HG03520 (cell line): Measurements from ENCODE around the gene MYH9.

Source experiments
- ATAC-seq: cut with Tn5 transposase; IDR thresholded peaks from one replicate; pipeline ENCODE4 v1.9.1; 2021; ENCODE audit warnings: mild to moderate bottlenecking, moderate library complexity; ENCODE audit not compliant: unreplicated experiment

The MYH9 gene

DNA sequence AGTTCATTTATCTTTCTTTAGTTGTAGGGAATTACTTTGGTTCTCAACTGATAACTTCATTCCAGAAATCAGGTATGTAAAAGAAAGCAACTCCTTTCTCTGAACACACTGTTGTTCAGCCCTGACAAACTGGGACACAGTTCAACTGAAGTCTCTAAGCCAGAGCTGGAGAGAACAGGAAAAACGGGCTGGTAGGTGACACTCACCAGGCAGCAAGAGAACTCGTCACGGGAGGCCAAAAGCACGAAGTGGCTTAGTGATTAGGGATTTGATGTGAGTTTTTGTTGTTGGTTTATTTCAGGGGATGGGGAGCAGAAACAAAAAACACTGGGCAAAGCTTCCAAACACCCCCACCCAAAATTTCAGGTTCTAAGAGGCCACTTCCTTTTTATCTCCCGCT is 54.1 kb downstream of the MYH9 start:
- ATAC-seq = no peak

DNA sequence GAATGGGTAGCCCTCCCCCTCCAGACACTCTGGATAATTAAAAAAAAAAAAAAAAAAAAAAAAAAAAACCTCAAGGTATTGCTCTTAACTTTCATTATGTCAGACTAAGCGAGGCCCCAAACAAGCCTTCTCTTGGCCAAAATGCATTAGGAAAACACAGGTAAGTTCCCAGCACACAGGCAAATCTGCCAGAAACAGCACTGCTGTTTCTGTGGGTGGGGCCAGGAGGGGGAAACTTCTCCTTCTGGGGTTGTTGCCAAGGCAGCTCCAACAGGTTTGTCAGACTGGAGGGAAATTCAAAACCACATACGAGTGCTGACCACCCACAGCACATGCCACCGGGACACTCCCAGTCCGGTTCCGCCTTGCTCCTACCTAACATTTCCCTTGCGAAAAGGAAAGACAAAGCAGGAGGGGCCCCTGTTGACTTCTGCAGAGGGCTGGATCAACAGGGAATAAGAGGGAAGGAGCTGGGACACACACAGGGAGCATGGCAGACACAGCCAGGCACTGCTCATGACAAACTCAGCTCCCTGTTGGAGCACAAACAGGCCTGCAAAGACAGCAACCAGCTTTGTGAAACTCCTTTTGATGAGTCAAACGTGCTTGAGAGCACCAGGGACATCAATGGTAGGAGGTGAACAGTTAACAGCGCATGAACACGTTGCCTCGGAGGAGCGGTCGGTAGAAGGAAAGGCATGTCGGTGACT is 55.0 kb downstream of the MYH9 start:
- no peak for ATAC-seq

DNA sequence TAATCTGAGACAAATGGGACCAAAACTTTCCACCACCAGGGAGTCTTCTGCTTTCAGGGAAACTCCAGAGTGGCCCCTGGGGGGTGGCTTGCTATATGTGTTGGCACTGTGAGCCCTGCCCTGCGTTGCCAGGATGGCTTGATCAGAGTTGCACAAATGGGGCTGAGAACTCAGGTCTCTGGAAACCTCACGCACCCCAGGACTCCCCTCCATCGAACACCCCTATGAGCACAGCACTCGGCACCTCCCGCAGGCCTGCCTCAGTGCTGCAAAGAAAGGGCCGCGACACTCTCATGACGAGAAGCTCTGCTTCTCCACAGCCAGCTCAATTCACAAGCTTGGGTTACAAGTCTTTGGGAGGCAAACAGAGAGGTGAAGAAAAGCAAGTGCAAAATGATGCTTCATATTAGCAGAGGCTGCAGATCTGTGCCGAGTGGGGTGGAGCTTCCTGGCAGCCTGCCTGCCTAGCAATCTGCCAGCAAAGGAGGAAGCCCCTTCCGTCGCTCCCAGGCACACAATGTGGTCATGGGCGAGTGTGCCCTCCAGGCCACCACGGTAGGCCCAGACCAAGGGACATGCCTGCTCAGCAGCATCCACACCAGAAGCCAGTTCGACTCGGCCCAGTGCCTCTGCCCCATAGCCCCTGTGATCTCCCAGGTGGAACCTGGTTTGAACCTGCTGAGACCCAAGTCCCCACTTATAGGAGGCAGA is 55.7 kb downstream of the MYH9 start:
- no peak for ATAC-seq

DNA sequence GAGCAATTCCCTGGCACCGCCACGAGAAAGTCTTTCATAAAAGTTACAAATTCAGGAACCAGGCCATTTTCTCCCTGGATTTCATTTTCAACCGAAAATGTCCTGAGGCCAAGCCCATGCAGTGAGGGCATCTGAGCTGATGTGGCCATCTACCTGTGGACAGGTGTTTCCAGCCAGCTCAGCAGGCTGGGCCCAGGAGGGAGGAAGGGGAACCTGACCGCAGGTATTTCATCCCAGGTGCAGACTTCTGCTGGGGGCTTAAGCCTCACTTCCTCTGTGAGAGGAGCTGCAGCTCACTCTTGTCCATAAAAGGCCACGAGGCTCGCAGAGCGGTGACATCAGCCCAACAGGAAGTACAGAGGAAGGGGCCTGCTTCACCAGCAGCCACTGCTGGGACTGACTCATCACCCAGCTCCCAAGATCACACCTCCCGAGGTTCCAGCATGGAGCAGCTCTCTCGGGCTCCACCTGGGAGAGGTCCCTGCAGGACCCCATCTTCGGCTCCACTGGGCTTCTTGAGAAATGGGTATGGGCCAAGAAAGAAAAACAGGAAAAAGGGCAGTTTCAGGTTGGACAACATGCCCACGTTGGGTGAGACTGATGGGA is 56.4 kb downstream of the MYH9 start:
- peak; percentile 62 for ATAC-seq

DNA sequence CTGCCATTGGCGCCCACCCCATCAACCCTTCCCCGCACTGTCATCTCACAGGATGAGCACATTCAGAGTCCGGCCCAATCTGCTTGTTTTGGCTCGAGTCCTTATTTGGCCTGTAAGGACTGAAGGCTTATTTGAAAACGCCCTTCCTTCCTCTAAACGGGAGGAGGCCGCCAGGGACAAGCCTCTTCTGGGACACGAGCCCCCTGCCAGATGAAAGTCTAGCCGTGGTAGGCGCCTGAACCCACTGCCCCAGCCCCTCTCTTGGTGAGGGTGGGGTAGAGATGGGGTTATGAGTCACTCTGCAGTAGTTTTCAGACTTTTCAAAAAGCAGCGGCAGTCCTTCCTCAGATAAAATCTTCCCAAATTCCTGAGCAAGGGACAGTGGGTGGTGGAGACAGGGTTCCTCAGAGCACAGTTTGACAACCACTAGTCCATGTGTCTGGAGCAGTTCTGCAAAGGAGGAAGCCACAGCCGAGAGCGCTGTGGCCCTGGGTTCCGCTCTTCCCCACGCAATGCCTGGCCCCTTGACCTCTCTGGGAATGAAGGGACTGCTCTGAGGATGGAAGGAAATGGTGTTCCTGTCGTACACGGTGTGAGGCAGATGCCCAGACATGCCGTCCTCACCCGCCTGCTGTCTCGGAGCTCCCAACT is 57.0 kb downstream of the MYH9 start:
- ATAC-seq = no peak

DNA sequence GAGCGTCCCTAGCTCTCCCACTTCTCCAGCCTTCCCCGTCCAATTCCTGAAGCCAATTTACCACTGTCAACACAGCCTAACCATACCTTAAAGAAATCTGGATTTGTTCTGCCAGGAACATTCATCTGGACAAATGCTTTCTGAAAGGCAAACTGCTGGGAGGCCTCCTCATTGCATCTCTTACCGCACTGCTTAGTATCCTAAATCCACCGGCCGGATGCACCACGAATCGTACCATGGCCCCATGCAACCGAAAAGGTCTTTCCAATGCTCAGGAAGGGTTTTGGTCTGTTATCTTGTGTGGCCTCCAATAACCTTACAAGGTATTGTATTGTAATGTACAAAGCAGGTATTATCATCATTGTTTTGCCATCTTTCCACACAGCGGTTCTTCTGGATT is 57.6 kb downstream of the MYH9 start:
- ATAC-seq = no peak

DNA sequence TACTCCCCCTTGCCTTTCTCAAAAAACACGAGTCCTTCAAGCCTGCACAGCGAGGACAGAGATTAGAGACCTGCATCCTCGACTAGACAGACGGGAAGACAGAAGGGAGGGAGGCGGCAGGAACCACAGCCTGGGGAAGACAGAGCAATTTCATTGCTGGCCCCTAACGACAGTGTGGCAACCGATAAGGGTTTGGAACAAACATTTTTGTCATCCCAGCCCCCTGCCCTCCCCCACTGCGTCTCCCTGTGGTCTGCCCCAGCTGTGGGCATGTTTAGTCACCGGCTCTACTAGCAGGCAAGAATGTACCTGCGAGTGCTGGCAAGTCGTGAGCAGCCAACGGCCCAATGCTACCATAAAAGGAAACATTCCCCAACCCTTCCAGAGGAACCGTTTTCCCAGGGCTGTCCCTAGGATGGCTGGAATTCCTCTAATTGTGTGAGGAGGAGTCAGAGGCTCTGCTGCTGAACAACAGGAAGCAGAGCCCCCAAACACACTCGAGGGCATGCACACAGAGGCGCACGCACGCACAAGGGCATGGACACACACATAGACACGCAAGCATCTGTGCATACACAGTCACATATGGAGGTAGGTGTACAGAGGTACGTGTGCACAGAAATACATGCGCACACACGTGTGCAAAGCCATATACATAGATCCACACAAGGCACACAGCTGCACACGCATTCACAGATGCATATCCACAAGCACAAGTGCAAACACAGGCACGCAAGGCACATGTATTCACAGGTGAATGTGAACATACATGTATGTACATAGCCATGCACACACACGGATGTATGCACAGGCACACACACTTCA is 58.3 kb downstream of the MYH9 start:
- no peak for ATAC-seq

DNA sequence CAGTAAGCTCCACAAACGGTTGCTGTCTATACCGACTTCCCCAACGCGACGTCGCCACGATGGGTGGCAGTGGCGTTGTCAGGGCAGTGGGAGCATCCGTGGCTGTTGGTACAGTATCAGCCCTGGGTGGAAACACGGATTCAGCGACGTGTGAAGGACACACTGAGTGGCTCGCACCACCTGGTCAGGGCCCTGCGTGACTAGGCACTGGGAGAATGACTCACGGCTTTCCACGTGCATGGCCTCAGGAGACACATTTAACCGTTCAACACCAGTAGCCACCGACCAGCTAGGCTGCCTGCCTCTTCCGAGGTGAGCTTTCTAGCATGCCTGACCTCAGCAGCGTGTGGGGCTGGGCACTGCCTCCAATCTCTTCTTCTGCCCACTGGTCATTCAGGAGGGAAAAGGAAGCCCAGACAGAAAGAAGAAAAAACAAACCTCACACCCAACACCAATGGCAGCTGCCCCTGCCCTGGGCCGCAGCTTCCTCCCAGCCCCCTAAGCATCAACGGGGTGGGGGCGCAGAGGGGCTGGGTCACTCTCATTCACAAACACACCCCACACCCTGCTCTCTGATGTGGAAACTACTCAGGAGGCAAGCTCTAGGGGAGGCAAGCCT is 59.0 kb downstream of the MYH9 start:
- ATAC-seq = no peak

DNA sequence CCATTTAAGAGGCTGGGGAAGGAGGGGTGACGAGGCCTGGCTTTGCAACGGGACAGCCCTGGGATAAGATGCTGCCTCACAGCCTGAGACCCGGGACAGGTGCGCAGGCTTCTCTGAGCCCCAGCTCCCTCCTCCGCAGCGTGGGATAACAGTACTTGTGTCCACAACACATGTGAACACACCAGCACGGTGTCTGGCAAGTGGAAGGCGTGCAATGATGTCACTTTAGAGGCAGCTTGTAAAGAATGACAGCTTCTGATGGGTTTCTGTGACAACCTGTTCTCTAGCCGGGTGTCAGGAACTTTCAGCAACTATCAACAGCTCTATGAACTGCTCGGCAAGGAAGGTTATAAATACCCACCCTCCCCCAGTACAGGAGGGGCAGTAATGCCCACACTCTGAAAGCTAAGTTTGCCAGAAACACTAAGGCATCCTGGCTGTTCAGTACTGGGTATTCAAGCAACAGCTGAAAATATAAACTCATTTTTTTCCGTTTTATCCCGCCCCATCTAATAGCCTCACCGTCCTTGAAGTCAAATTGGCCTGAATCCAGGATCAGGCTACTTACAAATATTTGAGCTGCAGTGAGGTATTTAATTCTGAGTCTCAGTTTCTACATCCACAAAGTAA is 59.7 kb downstream of the MYH9 start:
- ATAC-seq = no peak

DNA sequence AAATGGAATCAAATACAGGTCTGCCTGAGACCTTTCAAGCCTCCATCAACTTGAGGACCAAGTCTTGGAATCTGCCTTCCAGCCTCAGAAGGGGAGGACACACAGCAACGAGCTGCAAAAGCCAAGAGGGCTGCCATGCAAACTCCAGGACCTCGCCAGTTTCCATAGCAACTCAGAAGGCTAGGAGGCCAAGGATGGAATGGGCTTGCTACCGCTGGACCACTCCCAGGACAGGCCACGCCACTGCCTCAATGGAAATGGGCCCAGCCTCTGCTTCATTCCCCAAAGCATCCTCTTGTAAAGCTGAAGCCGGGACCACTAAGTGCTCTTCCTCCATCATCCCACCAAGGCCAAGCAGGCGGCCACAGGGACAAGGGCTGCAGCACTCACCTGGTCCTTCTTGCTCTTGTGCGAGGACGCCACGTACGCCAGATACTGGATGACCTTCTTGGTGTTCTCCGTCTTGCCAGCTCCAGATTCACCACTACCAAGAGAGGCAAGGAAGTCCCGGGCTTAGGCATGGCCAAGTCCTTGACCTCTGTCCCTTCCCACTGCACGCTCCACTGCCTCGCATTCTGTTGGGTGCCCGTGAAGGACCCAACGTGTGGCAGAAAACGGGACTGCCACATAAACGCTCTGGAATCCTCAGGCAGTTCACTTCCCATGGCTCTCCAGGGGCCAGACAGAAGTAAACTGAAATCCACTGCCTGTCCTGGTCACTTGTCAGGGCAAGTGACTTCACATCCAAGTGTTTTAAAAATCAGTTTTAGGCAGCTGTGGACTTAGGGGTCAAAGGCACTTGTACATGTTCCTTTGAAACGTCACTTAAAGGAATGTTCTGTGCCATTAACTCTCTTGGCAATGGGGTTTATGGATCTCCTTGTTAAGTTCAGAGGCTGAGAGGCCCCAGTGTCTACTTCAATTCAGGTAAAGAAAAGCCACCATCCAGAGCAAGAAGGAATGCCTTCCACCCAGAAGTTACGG is 61.3 kb downstream of the MYH9 start:
- ATAC-seq = no peak

DNA sequence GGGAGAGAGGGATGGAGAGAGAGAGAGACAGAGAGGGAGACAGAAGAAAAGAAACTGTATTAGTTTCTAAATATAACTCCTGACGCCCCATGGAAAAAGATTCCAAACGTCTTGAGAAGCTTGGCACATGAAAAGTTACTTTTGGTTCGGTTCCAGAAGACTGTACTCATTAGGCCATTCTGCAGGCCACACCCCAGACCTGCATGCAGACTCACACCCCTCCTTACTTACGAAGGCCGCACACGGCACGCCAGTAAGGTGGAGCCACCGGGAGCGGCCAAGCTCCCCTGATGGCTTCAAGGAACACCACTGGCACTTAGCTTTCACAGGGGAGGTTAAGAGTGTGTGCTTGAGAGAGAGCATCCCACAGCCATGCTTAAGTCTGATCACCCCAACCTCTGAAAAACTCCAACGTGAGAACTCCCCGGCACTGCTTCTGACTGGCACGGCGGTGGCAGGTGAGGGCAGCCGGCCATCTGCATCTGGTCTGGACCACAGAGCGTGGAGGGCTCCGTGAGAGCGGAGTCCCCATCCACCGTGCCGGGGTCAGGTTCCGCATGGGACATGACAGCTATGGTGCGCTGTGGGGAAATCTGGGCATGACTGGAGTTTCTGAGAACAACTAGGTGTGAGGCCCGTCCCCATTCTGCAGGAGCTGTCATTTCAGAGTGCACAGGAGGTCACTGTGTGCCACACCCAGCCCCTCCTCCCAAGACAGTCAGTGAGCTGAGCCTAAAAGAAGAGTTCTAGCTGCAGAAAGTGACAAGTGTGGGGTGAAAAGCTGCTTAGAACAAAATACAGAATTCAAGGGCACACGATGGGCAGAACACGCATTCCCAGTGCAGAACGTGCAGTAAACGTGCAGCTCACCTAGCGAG is 62.4 kb downstream of the MYH9 start:
- ATAC-seq = no peak

DNA sequence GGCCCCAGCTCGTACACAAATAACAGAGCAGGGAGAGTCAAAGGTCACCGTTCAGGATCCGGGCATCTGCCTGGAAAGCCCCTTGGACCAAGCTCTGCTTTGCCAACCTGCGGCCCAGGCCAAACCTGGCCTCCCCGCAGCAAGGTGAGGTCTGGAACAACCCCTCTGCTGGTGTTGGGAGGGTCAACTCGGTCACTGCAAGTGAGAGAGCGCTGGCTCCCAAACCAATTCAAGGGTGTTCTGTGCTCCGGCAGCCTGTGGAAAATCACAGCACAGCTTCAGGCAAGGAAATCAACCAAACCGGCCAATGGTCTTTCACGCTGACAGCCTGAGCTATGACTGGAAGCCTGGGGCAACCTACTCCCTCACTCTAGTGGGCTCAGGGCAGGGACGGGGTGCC is 63.4 kb downstream of the MYH9 start:
- no peak for ATAC-seq

DNA sequence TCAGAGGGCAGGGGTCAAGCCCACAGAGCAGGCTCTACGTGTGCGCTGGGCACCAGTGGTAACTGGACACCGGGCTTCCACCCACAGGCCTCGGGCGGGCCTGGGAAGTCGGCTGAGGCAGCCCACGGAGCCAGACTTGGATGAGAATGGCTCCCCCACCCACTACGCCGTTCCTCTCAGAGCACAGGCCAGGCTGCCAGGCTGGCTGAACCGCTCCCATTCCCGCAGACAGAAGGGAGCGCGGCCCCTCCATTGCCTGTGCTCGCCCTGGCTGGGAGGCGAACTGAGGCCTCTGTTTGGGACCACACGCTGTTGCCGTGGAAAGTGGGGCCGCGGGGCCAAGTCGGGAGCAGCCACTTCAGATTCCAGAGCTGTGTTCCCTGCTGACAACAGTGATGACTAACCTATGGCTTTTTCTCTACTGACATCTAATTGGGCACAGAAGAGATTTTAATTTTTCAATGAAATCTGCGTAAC is 63.9 kb downstream of the MYH9 start:
- ATAC-seq = no peak

DNA sequence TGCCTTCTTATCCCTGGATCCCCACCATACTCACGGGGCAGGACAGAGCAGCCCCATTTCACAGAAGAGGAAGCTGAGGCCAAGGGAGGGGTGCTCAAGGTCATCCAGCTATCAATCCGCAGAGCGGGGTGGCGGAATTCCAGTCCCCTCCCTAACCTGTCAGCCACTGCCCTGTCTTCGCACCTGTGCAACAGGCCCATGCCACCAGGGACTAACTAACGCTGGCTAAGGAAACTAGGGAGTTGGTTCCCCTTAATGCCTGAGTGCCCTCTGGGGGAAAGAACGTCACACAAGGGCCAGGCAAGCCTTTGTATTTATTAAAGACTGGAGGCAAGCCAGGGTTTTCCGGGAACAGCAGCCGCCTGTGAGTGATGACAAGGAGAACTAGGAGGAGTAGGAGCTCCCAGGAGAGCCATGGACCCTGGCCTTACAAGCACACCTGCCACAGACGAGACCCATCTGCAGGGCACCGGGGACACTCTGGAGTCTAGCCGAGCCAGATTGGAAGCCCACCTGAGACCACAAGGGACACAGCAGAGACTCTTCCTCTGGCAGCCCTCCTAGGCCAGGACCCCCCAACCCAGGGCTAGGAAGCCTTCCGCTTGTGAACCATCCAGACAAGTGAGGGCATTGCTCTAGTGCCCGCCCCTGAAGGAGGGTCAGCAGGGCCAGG is 64.4 kb downstream of the MYH9 start:
- ATAC-seq = no peak

DNA sequence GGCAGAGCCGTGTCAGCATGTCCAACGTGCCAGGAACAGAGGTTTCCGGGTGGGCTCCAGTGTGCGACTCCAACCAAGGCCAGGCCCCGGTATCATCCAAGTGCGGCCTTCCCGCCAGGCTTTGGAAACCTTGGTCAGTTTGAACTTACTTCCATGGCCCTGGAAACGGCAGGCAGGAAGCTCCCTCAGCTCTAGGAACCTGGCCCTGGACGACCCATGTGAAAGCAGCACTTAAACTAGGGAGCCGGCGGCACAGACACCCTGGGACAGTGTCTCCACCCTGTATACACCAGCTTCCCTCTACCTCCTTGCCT is 65.2 kb downstream of the MYH9 start:
- ATAC-seq = no peak

DNA sequence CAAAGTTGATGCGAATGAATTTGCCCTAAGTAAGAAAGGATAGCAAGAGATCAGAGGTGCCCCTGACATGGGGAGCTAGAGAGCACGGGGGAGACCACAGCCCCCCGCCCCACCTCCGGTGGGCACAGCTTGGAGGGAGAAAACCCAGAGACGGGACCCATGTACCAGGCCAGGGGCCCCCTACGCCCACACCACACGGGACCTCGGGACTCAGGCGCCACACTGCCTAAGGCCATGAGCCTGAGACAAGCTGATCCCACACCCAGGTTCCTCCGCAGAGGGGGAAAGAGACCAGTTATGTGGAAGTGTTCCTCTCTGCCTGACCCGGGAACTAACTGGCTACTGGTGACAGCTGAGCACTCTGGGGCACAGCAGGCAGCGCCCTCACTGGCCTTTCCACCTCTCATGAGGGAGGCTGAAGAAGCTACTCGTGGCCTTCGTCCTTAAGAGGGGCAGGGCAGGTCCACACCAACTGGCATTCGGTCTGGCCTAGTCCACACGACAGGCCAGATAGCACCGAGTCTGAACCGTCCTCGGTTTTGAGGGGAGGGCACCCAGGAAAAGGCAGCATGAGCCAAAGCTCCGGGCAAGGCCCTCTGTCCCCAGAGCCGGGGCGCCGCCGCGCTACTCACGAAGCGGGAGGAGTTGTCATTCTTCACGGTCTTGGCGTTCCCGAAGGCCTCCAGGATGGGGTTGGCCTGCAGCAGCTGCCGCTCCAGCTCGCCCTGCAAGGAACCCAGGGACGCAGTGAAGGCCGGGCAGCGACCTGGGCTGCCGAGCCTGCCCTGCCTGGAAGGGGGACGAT is 65.8 kb downstream of the MYH9 start:
- no peak for ATAC-seq

DNA sequence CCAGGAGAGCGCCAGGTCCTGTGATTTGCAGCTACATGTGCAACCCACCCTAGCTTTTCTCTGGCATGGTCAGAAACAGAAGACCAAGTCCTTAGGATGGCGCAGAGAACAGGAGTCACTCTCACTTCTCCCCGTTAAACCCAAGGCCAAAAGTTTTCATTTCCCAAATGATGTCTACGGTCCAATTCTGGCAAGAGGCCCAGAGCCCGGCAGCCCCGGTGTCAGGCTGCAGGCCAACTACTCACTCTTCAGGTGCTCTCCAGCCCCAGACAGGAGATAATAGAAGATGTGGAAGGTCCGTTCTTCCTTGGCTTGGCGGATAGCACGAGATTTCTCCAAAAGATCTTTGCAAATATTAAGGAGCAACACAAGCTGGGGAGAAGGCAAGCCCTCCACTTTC is 67.2 kb downstream of the MYH9 start:
- no peak for ATAC-seq
